ENCODE measurements around the gene CTSK.
"Not testable (repeated sequence)": the region's sequence is repeated elsewhere in the genome, so short reads cannot be mapped to it uniquely, and the experiment has no call there.

The CTSK gene

DNA sequence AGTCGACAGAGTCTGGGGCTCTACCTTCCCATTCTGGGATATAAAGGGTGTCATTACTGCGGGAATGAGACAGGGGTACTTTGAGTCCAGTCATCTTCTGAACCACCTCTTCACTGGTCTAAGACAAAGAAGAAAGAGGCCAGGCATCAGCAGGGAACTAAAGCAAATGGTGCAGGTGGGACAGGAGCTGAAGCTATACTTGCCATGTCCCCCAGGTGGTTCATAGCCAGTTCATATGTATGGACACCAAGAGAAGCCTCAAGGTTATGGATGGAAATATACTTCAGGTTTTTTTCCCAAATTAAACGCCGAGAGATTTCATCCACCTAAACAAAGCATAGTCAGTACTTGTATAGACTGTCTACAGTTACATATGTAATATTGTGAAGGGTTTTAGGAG is 2.2 kb downstream of the CTSK start:
- DNase-seq, result no peak

DNA sequence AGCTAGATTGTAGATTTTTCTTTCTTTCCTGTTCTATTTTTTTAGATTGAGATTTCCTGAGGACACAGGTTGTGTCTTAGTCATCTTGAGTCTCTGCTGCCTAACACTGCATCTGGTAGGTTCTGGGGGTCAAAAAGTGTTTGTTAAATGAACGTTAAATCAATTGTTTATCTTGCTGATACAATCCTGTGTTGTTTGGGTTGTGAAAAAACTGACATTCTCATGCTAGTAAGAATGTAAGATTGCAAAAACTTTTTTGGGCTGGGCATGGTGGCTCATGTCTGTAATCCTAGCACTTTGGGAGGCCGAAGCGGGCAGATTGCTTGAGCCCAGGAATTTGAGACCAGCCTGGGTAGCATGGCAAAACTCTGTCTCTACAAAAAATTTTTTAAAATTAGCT is 3.4 kb downstream of the CTSK start:
- no peak for DNase-seq

DNA sequence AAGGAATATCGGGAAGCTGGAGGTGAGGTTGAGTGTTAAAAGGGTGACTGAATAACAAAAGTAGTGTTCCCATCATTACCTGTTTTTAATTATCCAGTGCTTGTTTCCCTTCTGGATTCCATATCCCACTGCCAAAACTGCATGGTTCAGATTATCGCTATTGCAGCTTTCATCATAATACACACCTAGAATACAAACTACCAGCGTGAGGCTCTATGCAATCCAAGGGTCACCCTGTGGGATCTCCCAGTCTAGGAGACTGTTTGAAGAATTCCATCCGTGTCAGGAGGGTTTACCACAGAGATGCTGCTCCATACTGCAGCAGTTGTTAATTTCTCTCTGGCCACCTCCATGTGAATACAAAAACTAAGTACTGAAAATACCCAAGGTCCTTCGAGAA is 9.0 kb downstream of the CTSK start:
- DNase-seq, result no peak

DNA sequence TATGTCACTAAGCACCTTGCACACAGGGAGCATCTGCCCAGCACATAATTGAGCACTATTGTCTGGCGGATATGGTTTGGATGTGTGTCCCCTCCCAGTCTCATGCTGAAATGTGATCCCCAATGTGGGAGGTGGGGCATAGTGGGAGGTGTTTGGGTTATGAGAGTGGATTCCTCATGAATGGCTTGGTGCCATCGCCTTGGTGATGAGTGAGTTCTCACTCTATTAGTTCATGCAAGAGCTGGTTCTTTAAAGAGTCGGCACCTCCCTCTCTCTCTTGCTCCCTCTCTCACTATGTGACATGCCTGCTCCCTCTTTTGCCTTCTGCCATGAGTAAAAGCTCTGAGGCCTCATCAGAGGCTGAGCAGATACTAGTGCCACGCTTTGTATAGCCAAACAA is 9.5 kb downstream of the CTSK start:
- no peak for DNase-seq

DNA sequence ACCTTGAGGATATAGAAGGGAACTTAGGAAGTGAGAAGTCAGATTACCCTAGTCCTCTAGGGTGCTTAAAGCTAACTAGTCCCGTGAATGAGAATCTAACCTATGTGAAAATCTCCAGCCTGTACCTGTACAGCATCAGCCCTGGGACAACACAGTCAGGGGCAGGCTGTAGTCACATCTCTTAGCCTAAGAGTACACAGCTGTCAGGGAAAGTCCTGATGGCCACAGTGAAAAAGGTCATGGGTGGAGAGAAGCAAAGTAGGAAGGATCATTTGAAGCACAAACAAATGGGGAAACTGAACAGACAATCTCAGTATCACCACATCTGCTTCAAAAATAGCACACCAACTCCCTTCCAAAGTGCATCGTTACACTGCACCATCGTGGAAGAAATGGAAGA is 11.7 kb downstream of the CTSK start:
- DNase-seq, result no peak

DNA sequence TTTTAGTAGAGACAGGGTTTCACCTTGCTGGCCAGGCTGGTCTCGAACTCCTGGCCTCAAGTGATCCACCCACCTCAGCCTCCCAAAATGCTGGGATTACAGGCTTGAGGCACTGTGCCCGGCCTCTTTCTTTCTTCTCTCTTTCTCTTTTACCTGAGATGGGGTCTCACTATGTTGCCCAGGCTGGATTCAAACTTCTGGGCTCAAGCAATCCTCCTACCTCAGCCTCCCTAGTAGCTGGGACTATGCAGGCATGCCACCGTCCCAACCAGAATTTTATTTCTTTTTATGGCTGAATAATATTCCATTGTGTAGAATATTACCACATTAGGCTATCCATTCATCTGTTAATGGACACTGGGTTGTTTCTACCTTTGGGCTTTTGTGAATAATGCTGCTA is 14.3 kb downstream of the CTSK start:
- not testable (repeated sequence) for DNase-seq

DNA sequence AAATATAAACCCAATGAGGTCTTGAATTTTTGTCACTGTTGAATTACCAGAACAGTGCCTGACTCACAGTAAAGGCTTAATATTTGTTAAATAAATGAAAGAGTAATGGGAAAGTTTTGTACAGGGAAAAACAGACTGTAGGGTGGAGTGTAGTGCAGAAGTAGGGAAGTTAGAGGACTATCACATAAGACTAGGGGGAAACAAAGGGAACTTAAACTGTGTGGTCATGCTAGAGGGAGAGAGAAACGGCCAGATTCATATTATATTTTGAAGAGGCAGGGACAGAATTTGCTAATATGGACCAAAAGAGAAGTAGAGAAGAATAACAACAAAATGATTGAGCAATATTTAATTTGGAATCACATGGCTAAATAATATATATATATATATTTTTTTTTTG is 14.8 kb downstream of the CTSK start:
- no peak for DNase-seq

DNA sequence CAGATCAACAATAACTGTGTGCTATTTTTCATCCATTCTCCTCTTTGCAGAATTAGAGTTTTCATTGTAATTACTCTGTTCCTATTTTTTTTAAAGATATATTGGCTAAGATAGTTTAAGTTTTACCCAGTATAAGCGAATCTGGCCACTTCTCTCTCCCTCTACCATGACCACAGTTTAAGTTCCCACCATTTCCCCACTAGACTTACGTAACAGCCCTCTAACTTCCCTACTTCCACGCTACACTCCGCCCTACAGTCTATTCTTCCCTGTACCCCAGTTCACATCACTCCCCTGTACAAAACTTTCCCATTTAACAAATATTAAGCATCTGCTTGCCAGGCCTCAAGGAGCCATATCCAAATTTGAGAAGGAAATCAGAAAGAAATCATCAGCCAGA is 16.5 kb downstream of the CTSK start:
- no peak for DNase-seq

DNA sequence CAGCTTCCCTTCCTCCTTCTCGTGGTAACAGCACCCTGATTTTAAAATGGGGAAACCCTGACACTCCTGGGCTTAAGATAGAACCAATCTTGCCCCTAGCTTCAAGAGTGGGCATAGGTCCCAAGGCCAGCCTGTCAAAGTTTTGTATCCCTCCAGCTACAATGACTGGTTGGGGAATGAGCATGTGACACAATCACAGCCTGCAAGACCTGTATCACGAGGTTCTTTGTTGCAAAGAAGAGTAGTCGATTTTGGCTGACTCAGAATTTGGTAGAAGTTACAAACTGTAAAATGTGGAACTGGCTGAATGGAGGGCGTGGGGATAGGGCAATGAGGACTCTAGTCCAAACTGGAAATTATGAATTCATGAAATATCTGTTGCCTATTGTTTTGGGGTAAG is 18.7 kb downstream of the CTSK start:
- DNase-seq, result no peak

DNA sequence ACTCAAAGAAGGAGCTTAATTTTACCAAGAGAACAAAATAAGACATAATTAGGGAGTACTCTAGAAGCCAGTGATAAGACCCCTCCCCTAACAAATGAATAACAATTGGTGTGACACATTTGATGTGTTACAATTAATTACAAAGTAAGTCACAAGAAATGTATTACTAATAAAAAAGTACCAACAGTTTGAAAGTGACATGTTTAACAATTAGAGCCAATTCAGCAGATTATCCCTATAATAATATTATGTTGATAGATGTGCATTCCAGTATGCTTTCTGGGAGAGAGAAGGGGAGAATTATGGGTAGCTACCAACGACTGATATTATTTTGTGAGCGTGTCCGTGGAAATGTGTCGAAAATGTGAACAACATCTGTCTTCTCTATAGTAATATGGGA is 19.1 kb downstream of the CTSK start:
- no peak for DNase-seq

DNA sequence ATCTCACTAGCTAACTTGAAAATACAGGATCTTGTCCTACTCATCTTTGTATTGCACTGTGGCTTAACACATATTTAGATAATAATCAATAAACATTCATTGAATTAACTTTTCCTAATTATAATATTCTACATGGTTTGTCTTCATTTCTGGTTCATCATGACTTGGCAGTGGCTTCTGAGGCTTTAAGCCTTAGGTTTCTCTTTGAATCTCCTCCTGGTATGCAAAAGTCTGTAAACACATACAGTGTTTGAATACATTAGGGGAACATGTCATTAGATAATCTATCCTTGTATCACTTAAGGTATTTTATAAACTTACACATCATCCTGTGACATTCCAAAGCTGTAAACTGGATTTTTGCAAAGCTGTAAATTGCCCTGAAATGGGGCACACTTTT is 20.6 kb downstream of the CTSK start:
- no peak for DNase-seq

DNA sequence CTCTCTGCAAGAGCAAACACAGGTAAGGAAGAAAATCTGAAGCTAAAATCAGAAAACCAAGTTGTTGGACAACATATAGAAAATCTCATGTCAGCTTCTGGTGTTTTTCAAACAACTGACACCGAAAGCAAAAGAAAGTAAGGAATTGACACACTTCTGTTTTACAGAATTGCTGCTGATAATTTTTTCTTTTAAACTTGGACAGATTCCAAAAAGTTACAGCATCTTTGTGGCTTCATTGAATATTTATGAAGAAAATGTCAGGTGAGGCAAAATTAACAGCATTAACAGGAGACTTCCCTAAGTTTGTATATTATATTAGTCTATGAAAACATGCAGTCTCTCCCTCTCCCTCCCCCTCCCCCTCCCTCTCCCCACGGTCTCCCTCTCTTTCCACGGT is 27.6 kb downstream of the CTSK start:
- no peak for DNase-seq

DNA sequence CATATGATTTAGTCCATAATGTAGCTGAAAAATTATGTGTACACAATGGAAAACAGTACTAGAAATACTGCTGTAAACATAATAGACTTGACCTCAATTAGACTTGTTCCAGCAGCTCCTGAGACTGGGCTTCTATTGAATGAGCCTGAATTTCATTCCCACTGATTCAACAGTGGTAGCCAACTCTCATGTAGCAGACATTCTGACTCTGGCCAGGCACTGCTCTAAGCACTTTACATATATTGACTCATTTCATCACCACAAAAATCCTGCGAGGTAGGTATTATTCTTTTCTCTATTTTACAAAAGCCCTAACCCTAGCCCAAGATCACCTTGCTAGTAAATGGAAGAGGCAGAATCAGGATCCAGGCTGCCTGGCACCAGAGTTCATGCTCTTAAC is 29.7 kb downstream of the CTSK start:
- no peak for DNase-seq

DNA sequence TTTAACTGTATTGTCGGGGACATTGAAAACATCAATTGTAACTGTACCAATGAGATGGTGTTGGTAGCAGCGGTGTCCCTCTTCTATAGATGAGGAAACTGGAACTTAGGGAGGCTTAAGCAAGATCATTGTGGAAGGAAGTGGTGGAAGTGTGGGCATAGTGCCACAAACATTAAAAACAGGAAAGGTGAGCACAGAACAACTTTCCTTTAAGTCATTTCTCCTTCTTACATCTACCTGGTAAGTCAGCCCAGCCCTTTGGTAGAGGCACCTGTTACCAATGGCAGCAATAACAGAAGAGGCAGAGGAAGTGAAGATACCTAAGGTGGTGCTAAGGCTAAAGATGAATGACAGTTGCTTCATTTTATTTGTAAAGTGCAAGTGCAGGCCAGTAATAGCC is 30.5 kb downstream of the CTSK start:
- no peak for DNase-seq

DNA sequence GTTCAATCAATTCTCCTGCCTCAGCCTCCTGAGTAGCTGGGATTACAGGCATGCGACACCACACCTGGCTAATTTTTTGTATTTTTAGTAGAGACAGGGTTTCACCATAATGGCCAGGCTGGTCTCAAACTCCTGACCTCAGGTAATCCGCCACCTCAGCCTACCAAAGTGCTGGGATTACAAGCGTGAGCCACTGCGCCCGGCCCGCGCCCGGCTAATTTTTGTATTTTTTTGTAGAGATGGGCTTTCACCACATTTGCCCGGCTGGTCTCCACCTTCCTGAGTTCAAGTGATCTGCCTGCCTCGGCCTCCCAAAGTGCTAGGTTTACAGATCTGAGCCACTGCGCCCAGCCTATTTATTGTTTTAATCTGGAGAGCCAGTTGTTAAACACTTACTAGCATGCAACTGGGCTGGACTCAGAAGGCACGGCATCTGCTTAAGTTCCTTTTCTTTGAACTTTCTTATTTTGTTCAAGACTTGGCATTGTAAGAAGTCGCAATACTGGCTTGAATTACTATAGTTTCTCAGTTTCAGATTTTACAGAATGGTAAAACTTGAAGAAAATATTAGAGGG is 32.0 kb downstream of the CTSK start:
- DNase-seq, result not testable (repeated sequence)

DNA sequence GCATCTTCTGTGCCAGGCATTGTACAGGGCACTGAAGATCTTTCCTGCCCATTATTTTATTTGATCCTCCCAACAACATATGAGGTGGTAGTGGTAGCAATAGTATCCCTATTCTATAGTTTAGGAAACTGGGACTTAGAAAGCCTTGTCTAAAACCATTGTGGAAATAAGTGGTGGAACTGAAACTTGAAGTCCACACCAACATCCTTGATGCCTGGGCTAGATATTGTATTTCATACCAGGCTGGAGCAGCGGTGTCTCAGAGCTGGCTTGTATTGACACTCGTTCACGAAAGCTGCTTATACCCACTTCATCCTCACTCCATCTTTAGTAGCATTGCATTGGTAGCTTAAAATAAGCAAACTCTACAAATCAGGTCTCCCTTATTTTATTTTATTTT is 32.8 kb downstream of the CTSK start:
- DNase-seq, result no peak

DNA sequence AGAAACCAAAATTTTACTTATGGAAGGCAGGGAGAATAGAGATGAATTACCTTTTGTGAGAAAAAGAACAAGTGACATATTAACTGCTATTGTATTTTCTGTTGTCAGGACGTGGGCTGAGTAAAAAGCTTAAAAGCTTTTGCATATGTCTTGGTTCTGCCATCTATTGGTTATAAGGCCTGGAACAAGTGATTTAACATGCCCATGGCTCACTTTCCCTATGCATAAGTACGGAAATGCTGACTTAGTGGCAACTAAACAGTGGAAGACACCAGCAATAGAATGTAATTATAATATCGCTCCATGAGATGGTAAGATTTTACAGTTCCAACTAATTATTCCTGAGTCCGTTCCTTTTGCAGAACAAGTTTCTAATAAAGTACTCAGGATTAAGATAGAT is 35.7 kb downstream of the CTSK start:
- no peak for DNase-seq

DNA sequence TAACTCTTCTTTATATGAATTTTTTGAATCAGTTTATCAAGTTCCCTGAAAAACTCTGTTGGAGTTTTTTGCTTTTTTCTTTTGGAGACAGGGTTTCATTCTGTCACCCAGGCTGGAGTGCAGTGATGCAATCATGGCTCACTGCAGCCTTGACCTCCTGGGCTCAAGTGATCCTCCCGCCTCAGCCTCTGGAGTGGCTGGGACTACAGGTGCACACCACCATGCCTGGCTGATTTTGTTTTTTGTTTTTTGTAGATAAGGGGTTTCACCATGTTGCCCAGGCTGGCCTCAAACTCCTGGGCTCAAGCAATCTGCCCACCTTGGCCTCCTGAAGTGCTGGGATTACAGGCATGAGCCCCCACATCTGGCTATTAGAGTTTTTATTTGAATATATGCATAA is 40.4 kb downstream of the CTSK start:
- not testable (repeated sequence) for DNase-seq

DNA sequence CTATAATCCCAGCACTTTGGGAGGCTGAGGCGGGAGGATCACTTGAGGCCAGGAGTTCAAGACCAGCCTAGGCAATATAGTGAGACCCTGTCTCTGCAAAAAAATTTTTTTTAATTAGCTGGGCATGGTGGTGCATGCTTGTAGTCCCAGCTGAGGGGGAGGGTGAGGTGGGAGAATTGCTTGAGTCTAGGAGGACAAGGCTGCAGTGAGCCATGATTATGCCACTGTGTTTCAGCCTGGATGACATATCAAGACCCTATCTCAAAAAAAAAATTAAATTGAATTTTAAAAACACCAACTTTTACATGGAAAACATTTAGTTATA is 42.1 kb downstream of the CTSK start:
- DNase-seq, result not testable (repeated sequence)

DNA sequence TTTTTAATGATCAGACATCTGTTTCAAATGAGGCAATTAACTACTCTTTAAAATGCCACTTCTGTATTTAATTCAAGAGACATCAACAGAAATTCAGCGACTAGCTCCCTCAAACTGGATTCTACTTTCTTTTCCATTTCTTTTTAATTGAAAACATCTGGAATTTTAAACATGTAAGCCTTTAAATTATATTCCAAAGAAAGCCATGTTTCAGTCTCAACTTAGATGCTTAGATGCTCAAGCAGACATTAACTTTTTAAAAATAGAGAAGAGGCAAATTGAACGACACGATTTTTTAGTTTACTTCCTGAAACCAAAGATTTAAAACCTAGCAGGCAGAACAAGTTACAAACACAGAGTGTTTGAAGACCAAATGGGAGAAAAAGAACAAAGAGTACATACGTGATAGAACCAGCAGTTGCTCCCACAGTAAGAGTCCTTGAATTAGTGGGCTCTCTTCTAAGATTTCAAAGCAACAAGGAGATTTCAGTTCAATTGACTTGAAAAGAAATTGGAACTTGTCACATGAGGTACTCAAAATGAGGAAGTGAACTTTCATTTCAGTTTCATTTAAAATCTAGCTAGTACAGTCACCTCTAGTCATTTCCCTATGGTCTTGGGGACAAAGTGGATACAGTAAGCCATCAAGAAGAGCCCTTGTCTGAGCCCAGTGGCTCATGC is 42.6 kb downstream of the CTSK start, which contains the start of gene CTSS:
Gene CTSS, minus strand, starts transcription at position 483 of the 681 bp plus-strand sequence. CDS start 1,015 bp downstream, outside the sequence.
- DNase-seq, result no peak

DNA sequence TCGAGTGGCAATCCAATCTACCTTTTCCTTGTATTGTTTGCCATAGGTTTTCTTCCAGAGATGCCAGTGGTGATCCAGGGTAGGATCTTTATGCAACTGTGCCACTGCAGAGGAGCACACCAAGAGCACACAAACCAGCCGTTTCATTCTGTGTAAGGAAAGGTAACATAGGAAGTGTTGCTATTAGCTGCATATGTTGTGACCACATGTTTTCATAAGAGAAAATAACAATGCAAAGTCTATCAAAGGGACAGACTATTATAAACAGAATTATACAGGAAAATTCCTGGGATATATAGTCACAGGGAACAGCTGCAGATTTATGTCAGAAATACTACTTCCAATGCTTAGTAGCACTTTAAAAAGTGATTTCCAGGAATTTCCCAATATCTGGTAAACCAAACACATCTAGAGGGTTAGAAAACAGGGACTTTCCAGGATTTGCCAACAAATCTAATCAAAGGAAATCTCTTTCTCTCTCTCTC is 43.4 kb downstream of the CTSK start:
- no peak for DNase-seq

DNA sequence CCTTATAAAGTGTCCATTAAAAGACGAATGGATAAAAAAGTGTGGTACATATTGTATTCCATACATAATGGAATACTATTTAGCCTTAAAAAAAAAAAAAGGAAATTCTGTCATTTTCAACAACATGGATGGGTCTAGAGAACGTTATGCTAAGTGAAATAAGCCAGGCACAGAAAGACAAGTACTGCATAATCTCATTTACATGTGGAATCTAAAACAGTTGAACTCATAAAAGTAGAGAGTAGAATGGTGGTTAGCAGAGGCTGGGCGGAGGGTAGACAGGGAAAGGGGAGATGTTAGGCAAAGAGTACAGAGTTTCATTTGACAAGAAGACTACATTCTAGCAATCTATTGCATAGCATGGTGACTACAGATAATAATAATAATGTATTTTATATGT is 45.0 kb downstream of the CTSK start:
- DNase-seq, result no peak

DNA sequence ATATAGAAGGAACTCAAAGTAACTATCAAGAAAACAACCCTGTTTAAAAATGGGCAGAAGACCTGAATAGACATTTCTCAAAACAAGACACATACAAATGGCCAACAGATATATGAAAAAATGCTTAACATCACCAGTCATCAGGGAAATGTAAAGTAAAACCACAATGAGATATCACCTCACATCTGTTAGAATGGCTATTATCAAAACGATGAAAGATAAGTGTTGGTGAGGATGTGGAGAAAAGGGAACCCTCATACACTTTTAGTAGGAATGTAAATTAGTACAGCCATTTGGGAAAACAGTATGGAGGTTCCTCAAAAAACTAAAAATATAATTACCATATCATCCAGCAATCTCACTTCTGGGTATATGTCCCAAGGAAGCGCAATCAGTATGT is 45.5 kb downstream of the CTSK start:
- DNase-seq, result no peak

DNA sequence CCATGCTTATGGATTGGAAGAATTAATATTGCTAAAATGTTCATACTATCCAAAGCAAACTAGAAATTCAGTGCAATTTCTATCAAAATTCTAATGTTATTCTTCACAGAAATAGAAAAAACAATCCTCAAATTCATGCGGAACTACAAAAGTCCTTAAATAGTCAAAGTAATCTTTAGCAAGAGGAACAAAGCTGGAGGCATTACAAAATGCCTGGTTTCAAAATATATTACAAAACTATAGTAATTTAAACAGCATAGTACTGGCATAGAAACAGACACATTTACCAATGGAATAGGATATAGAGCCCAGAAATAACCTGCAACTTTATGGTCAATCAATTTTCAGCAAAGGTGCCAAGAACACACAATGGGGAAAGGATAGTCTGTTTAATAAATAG is 46.3 kb downstream of the CTSK start:
- no peak for DNase-seq

DNA sequence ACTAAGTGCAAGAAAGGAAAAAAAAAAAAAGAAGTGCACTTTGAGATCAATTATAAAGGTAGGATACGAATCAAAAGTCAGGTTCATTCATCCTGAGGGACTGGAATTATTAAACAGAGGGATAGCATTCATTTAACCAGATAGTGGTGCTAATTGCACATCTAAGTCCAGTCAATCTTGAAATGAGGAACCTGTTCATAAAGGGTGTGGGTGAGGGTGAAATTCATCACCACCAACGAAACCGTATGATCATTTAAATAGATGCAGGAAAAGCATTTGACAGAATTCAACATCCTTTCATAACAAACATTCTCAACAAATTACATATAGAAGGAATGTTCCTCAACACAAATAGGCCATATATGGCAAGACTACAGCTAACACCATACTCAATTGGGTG is 48.0 kb downstream of the CTSK start:
- no peak for DNase-seq
